Activated CD8-positive, alpha-beta T cell treated with anti-CD3 and anti-CD28 coated beads, Interleukin-2, amount 10 ng/mL, durations not matched to agents 7 days and 5 days (primary cell): ENCODE data around the gene F10. TPM values are rescaled to one million over a fixed set of nuclear protein-coding genes. Genes with fewer than 3 reads are reported as not detected.
A peak's percentile ranks its signal among the peaks of the same experiment; 100 is the strongest.

ENCODE experiments used
- ATAC-seq: fragments of 150-1000 bp; cut with Tn5 transposase; one replicate; pipeline ENCODE4 v1.10.0; 2021; ENCODE audit warnings: moderate library complexity
- CTCF ChIA-PET: fragments of 350-600 bp; sonication (Branson Sonifier 250); formaldehyde crosslinking; loops from one replicate; lab custom pipeline; 2021; ENCODE audit warnings: antibody characterized with exemption; lab: Charles Lee
- POLR2A ChIA-PET: fragments of 350-600 bp; sonication (Branson Sonifier 250); formaldehyde crosslinking; loops from one replicate; lab custom pipeline; 2021; ENCODE audit warnings: antibody characterized with exemption; lab: Charles Lee
- DNase-seq: peaks from one replicate; pipeline ENCODE4 v3.0.0-alpha.2; 2020
- H3K27ac Mint-ChIP-seq: one replicate; pipeline ENCODE4 v1.8.0; 2021; ENCODE audit warnings: mild to moderate bottlenecking, mixed read lengths
- H3K27me3 Mint-ChIP-seq: one replicate; pipeline ENCODE4 v1.8.0; 2021; ENCODE audit warnings: low read depth, mixed read lengths
- H3K36me3 Mint-ChIP-seq: one replicate; pipeline ENCODE4 v1.8.0; 2021; ENCODE audit warnings: low read depth, mixed read lengths
- H3K4me1 Mint-ChIP-seq: one replicate; pipeline ENCODE4 v1.8.0; 2021; ENCODE audit warnings: low read depth, mixed read lengths
- H3K4me3 Mint-ChIP-seq: one replicate; pipeline ENCODE4 v1.8.0; 2021; ENCODE audit warnings: mild to moderate bottlenecking, mixed read lengths
- H3K9me3 Mint-ChIP-seq: one replicate; pipeline ENCODE4 v1.8.0; 2022; ENCODE audit warnings: mixed read lengths; ENCODE audit not compliant: insufficient read depth
- total RNA-seq, 2 experiments: library from RNA; stranded (reverse); gene quantifications; one replicate each; pipeline ENCODE4 v1.2.3, GENCODE V29; 2021

F10 gene
- total RNA-seq, 2 experiments from 2014 or later = not detected

DNA sequence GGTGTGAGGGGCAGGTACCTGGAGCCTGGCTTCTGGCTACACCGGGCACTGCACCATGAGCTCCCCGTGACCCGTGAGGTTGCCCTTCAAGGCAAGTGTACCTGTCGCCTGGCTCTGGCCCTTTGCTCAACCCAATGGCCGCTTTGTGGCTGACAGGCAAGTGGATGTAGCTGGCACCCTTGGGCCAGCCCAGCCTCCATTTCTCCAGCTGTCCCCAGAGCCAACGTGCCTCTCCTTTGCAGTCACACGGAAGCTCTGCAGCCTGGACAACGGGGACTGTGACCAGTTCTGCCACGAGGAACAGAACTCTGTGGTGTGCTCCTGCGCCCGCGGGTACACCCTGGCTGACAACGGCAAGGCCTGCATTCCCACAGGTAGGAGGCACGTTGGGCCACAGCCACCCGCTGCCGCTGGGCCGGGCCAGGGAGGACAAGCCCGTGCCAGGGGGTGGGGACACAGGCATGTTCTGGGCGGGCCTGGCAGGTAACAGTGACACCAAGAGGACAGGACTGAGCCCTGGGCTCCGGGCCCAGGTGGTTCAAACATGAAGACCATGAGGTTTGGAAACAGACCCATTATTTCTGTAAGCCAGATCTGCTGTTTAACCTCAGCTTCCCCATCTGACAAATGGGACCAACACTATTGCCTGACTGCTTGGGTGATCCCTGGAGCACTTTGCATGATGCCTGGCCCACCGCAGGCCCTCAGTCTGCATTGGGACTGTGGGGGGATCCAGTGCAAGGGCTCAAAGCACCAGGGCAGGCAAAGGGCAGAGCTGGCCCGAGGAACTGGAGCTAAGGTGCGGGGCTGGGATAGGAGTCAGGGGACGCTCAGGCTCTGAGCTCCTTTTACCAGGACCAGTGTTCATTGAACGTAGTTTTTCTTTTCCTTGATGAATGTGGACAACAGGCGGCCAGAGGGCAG lies 18.3 kb downstream of the F10 start:
- H3K4me3 Mint-ChIP-seq = no peak overlapping the region
- no peaks in the 10 kb centered on the region for H3K4me1 Mint-ChIP-seq
- CTCF ChIA-PET = interaction anchor here (0.6 kb wide), 1 partner anchor 9 kb away, joined by 3 read pairs; no protein-coding TSS in a partner anchor
- no peaks in the 10 kb centered on the region for H3K9me3 Mint-ChIP-seq
- no peak overlapping the region for H3K27ac Mint-ChIP-seq
- H3K36me3 Mint-ChIP-seq = no peaks in the 10 kb centered on the region
- peaks cover 13% of the 10 kb centered on the region for H3K27me3 Mint-ChIP-seq
- POLR2A ChIA-PET = no interaction called here
- DNase-seq (no peak), ATAC-seq (no peak)

DNA sequence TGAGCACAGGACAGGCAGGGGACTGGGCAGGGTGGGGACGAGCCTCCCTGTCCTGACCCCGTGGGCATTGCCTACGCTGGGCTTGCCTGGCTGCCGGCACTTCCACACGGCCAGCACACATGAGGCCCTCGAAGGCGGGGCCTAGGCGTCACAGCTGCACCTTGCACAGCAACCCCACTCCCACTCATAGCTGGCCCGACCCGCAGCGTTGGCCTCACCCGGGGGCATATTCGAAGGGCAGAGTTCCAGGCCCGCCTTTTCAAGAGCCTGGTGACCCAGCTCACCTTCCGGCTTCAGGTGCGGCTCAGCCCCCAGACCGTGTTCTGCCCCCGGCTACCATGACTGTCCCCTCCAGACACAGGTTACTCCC lies 19.0 kb downstream of the F10 start:
- no peaks in the 10 kb centered on the region for H3K9me3 Mint-ChIP-seq
- H3K36me3 Mint-ChIP-seq = no peaks in the 10 kb centered on the region
- ATAC-seq (no peak), DNase-seq (no peak)
- POLR2A ChIA-PET = no interaction called here
- no peaks in the 10 kb centered on the region for H3K4me1 Mint-ChIP-seq
- H3K27ac Mint-ChIP-seq = no peak overlapping the region
- no peak overlapping the region for H3K4me3 Mint-ChIP-seq
- peaks cover 10% of the 10 kb centered on the region for H3K27me3 Mint-ChIP-seq
- CTCF ChIA-PET = interaction anchor here (0.6 kb wide), 1 partner anchor 10 kb away, joined by 3 read pairs; no protein-coding TSS in a partner anchor

DNA sequence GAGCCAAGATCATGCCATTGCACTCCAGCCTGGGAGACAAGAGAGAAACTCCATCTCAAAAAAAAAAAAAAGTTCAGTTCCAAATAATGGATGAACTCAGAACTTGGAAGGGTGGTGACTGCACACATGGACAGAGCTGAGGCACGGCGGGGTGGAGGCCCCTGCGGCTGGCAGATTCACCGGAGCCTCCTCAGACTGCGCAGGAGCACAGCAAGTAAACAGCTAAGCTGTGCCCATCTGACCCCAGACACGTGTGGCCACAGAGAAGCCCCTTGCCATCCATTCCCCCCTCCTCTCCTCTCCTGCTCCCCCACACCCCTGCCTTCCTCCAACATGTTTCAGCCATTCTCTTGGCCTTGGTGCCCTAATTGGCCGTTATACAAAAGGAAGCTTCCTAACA lies 20.3 kb downstream of the F10 start:
- no peak overlapping the region for H3K27ac Mint-ChIP-seq

DNA sequence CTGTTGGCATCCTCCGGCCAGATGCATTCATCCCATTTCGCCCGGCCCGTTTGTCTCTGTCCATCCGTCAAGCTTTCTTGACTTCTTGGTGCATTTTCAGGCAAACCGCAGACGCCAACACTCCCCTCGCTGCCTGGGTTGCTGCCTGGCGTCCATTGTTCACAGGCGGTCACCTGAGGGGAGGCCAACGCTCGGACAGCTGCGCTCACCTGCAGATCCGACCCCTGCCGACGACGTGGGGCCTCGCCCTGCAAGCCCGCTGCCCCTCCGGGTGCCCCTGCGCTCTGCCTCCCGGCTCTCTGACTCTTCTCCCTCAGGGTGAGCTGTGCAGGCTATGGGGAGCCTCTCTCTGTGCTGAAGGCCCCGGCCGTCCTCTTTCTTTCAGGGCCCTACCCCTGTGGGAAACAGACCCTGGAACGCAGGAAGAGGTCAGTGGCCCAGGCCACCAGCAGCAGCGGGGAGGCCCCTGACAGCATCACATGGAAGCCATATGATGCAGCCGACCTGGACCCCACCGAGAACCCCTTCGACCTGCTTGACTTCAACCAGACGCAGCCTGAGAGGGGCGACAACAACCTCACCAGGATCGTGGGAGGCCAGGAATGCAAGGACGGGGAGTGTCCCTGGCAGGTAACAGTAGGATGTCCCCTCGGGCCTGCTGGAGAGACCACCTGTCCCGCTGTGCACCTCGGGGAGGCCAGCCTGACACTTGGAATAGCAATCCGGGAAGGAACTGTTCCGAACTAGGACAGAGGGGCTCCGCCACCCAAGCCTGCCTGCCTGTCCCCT lies 21.1 kb downstream of the F10 start:
- no peak overlapping the region for H3K27ac Mint-ChIP-seq
- POLR2A ChIA-PET = no interaction called here
- no peaks in the 10 kb centered on the region for H3K36me3 Mint-ChIP-seq
- no peak overlapping the region for H3K4me3 Mint-ChIP-seq
- H3K27me3 Mint-ChIP-seq = peaks cover 3% of the 10 kb centered on the region
- H3K4me1 Mint-ChIP-seq = no peaks in the 10 kb centered on the region
- ATAC-seq = no peak
- H3K9me3 Mint-ChIP-seq = no peaks in the 10 kb centered on the region
- no peak for DNase-seq
- CTCF ChIA-PET = no interaction called here

More for the DNA sequence above, 20.3 kb downstream of the F10 start:
- Mint-ChIP-seq H3K9me3 (no peaks in the 10 kb centered on the region), H3K36me3 (no peaks in the 10 kb centered on the region), H3K4me1 (no peaks in the 10 kb centered on the region), H3K27me3 (peaks cover 4% of the 10 kb centered on the region), H3K4me3 (no peak overlapping the region)
- DNase-seq (no peak), ATAC-seq (no peak)
- POLR2A ChIA-PET = no interaction called here
- CTCF ChIA-PET = no interaction called here

DNA sequence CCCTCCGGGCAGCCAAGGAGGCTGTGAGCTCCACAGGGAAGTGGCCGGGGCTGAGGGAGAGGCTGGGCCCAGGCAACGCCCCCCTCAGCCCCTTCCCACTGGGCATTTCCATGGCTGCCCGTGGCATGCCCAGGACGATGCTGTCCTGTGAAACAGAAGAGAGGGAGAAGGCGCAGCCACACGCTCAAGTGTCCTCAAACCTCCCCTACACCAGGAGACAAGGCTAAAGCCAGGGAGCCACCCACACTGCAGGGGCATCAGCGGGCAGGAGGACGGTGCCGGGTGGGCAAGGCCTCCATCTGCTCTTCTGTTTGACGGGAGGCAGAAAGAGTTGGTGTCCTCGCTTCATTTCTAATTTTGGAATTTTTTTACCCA lies 21.6 kb downstream of the F10 start:
- CTCF ChIA-PET = no interaction called here
- DNase-seq = no peak
- H3K36me3 Mint-ChIP-seq = no peaks in the 10 kb centered on the region

DNA sequence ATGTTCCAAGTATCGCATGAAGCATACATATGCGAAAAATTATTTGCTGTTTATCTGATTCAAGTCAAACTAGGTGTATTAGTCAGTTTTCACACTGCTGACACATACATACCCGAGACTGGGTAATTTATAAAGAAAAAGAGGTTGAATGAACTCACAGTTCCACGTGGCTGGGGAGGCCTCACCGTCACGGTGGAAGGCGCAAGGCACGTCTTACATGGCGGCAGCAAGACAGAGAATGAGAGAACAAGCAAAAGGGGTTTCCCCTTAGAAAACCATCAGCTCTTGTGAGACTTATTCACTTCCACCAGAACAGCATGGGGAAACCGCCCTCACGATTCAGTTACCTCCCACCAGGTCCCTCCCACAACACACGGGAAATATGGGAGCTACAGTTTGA lies 22.9 kb downstream of the F10 start:
- POLR2A ChIA-PET = no interaction called here
- CTCF ChIA-PET = no interaction called here
- no peaks in the 10 kb centered on the region for H3K27me3 Mint-ChIP-seq
- no peaks in the 10 kb centered on the region for H3K36me3 Mint-ChIP-seq
- no peak overlapping the region for H3K27ac Mint-ChIP-seq
- no peaks in the 10 kb centered on the region for H3K4me1 Mint-ChIP-seq
- no peak for ATAC-seq
- no peak overlapping the region for H3K4me3 Mint-ChIP-seq
- no peak for DNase-seq
- no peaks in the 10 kb centered on the region for H3K9me3 Mint-ChIP-seq

More for the DNA sequence above, 21.6 kb downstream of the F10 start:
- Mint-ChIP-seq H3K27me3 (no peaks in the 10 kb centered on the region), H3K4me3 (no peak overlapping the region), H3K27ac (no peak overlapping the region), H3K9me3 (no peaks in the 10 kb centered on the region), H3K4me1 (no peaks in the 10 kb centered on the region)
- POLR2A ChIA-PET = no interaction called here
- no peak for ATAC-seq

DNA sequence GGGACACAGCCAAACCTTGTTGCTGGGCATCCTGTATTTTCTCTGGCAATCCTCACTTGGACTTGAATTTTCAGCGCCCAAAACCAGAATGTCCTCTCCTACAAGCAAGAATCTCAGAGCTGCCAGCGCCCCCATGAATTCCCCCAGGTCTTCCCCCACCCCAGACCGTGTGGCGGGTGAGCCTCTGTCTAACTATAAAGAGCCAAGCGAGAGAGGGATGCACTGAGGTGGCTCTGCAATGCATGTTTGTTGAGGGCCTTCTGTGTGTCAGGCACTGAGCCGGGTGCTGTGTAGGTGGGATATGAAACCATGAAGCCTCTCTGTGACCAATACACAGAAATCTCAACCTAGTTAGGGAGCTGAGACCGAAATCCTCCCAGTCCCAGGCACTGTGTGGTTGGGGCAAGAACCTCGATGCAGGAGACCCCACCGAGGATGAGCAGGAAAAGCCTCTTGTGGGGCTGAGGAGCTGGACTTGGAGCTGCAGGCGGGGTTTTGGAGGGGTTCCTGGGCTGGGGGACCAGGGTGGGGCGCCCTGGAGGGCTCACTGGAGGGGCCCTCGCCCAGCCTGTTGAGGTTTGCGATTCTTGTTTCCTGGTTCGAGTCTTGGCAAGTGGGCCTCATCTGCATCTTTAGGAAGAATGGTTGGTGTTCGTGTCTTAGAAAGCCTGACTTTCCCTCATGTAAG lies 23.5 kb downstream of the F10 start:
- ChIA-PET POLR2A (interaction anchor here (0.7 kb wide), 1 partner anchor 164 kb away, joined by 3 read pairs; no protein-coding TSS in a partner anchor), CTCF (no interaction called here)
- Mint-ChIP-seq H3K27ac (no peak overlapping the region), H3K36me3 (no peaks in the 10 kb centered on the region), H3K9me3 (no peaks in the 10 kb centered on the region), H3K4me1 (peaks cover under 1% of the 10 kb centered on the region), H3K27me3 (no peaks in the 10 kb centered on the region), H3K4me3 (no peak overlapping the region)
- DNase-seq (no peak), ATAC-seq (no peak)

DNA sequence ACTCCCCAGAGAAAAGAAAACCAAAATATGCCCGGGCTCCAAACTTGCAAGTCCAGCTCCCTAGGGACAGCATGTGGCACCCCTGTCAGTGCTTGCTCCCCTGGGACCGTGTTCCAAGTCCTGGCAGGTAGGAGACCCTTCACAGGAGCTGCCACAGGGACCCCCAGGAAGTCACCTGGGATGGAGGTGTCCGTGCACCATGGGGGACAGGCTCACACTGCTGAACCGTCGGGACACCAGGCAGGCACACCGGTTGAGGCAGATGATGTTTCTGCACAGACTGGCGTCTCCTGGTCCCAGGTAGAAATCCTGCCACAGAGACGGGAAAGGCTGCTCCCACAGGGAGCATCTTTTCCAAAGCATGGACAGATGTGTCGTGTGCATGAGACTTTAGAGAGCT lies 24.2 kb downstream of the F10 start:
- Mint-ChIP-seq H3K4me1 (peaks cover 3% of the 10 kb centered on the region), H3K9me3 (no peaks in the 10 kb centered on the region), H3K27ac (no peak overlapping the region), H3K4me3 (no peak overlapping the region), H3K27me3 (peaks cover 3% of the 10 kb centered on the region), H3K36me3 (no peaks in the 10 kb centered on the region)
- no peak for ATAC-seq
- CTCF ChIA-PET = no interaction called here
- POLR2A ChIA-PET = interaction anchor here (0.7 kb wide), 1 partner anchor 163 kb away, joined by 3 read pairs; no protein-coding TSS in a partner anchor
- DNase-seq = no peak

DNA sequence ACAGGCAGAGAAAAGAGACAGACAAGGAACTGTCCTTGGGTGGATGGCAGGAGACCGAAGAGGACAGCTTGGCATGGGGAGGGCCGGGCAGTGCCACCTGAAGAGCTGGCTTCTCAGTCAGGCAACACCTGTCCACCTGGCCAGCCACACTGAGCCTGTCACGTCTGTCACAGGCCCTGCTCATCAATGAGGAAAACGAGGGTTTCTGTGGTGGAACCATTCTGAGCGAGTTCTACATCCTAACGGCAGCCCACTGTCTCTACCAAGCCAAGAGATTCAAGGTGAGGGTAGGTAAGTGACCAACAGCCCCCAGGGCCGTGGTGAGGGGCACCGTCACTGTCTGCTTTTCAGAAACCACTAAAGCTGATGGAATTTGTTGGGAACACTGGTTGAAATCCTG lies 24.6 kb downstream of the F10 start:
- Mint-ChIP-seq H3K4me3 (no peak overlapping the region), H3K27ac (no peak overlapping the region), H3K4me1 (peaks cover 6% of the 10 kb centered on the region), H3K36me3 (no peaks in the 10 kb centered on the region), H3K9me3 (no peaks in the 10 kb centered on the region), H3K27me3 (peaks cover 6% of the 10 kb centered on the region)
- POLR2A ChIA-PET = no interaction called here
- CTCF ChIA-PET = no interaction called here
- DNase-seq (no peak), ATAC-seq (no peak)

DNA sequence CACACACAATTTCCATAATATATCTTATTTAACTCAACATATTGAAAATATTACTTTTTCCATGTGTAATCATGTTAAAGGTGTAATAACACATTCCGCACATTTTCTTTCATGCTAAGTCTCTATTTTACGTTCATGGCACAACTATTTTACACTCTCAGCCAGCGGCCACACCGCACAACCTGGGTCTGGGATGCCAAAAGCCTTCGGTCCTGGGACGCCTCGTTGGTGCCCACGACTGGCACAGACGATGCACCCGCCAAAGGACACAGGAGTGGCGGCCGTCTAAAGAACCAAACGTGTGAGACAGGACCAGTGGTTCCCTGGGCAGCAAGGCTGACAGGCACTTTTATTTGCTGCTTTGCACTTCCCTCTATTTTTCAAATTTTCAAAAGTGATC lies 25.8 kb downstream of the F10 start:
- POLR2A ChIA-PET = no interaction called here
- ATAC-seq = no peak
- Mint-ChIP-seq H3K36me3 (peaks cover 4% of the 10 kb centered on the region), H3K4me3 (no peak overlapping the region), H3K27me3 (peaks cover 14% of the 10 kb centered on the region), H3K27ac (no peak overlapping the region), H3K4me1 (peaks cover 16% of the 10 kb centered on the region), H3K9me3 (no peaks in the 10 kb centered on the region)
- no peak for DNase-seq
- CTCF ChIA-PET = no interaction called here

DNA sequence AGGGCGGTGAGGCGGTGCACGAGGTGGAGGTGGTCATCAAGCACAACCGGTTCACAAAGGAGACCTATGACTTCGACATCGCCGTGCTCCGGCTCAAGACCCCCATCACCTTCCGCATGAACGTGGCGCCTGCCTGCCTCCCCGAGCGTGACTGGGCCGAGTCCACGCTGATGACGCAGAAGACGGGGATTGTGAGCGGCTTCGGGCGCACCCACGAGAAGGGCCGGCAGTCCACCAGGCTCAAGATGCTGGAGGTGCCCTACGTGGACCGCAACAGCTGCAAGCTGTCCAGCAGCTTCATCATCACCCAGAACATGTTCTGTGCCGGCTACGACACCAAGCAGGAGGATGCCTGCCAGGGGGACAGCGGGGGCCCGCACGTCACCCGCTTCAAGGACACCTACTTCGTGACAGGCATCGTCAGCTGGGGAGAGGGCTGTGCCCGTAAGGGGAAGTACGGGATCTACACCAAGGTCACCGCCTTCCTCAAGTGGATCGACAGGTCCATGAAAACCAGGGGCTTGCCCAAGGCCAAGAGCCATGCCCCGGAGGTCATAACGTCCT lies 26.4 kb downstream of the F10 start:
- Mint-ChIP-seq H3K4me3 (no peak overlapping the region), H3K9me3 (no peaks in the 10 kb centered on the region), H3K27ac (peak overlapping the region; percentile 34), H3K27me3 (peaks cover 16% of the 10 kb centered on the region), H3K4me1 (peaks cover 20% of the 10 kb centered on the region), H3K36me3 (peaks cover 4% of the 10 kb centered on the region)
- ChIA-PET POLR2A (no interaction called here), CTCF (no interaction called here)
- no peak for ATAC-seq
- no peak for DNase-seq
